HG03135 (cell line): Measurements from ENCODE around the gene TMED5.
"Not testable (repeated sequence)": the region's sequence is repeated elsewhere in the genome, so short reads cannot be mapped to it uniquely, and the experiment has no call there.

ENCODE experiments used
- ATAC-seq: cut with Tn5 transposase; IDR thresholded peaks from one replicate; pipeline ENCODE4 v1.9.1; 2021; ENCODE audit warnings: mild to moderate bottlenecking, moderate library complexity; ENCODE audit not compliant: unreplicated experiment

Gene TMED5

DNA sequence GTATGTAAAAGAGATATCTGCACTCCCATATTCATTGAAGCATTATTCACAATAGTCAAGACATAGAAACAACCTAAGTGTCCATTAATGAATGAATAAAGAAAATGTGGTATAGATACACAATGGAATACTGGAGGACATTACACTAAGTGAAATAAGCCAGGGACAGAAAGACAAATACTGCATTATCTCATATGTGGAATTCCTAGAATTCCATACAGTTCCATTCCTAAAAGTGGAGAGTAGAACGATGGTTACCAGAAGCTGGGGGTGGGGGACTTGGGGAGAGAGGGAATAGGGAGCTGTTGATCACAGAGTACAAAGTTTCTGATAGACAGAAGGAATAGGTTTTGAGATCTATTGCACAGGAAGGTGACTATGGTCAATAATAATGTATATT lies 7.4 kb downstream of the TMED5 start:
- no peak for ATAC-seq

DNA sequence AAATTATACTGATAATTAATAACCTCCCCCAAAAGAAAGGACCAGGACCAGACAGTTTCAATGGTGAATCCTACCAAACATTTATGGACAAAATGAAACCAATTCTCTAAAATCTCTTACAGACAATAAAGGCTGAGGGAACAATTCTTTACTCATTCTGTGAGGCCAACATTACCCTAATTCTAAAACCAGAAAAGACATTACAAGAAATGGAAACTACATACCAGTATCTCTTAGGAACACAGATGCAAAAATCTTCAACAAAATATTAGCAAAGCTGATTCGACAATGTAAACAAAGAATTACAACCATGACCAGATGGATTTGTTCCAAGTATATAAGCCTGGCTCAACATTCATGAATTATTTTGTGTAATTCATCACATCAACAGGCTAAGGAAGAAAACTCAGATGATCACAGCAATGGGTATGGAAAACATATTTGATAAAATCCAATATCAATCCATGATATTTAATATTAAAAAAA lies 8.6 kb downstream of the TMED5 start:
- ATAC-seq: no peak

DNA sequence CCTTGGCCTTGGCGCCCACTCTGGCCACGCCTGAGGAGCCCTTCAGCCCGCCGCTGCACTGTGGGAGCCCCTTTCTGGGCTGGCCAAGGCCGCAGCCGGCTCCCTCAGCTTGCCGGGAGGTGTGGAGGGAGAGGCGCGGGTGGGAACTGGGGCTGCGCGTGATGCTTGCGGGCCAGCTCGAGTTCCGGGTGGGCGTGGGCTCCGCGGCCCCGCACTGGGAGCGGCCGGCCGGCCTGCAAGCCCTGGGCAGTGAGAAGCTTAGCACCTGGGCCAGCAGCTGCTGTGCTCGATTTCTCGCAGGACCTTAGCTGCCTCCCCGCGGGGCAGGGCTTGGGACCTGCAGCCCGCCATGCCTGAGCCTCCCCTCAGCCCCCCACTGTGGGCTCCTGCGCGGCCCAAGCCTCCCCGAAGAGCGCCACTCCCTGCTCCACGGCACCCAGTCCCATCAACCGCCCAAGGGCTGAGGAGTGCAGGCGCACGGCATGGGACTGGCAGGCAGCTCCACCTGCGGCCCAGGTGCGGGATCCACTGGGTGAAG lies 10.0 kb downstream of the TMED5 start:
- ATAC-seq: not testable (repeated sequence)

DNA sequence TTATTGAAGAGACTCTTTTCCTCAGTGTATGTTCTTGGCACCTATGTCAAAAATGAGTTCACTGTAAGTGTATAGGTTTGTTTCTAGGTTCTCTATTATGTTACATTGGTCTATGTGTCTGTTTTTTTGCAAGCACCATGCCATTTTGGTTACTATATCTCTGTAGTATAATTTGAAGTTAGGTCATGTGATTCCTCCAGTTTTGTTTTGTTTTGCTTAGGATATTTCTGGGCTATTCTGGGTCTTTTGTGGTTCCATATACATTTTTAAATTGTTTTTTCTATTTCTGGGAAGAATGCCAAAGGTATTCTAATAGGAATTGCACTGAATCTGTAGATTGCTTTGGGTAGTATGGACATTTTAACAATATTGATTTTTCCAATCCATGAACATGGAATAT lies 13.2 kb downstream of the TMED5 start:
- ATAC-seq: no peak

DNA sequence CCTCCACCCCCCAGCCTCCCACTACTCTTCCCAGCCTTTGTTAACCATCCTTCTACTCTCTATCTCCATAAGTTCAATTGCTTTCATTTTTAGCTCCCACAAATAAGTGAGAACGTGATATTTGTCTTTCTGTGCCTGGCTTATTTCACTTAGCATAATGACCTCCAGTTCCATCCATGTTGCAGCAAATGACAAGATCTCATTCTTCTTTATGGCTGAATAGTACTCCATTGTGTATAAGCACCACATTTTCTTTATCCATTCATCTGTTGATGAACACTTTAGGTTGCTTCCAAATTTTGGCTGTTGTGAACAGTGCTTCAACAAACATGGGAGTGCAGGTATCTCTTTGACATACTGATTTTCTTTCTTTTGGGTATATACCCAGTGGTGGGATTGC lies 14.3 kb downstream of the TMED5 start:
- ATAC-seq: not testable (repeated sequence)

DNA sequence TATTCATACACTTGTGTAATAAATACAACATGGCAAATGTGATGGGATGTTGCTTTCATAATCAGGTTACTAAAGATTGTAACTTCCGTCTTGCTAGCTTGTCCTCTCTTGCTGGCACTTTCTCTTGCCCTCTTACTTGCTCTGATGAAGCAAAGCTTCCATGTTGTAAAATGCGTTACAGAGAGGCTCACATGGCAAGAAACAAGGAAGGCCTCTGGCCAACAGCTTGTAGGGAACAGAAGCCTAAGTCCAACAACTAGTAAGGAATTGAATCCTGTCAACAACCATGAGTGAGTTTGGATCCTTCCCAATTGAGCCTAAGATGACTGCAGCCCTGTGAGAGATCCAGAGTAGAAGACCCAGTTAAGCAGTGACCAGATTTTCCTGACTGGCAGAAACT lies 15.4 kb downstream of the TMED5 start:
- ATAC-seq: no peak

DNA sequence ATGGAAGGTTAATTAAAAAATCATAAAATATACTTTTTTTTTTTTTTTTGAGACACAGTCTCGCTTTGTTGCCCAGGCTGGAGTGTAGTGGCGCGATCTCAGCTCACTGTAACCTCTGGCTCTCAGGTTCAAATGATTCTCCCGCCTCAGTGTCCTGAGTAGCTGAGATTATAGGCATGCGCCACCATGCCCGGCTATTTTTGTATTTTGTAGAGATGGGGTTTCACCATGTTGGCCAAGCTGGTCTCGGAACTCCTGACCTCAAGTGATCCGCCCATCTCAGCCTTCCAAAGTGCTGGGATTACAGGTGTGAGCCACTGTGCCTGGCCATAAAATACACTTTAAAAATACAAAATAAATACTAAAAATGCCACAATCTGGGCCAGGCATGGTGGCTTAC lies 16.9 kb downstream of the TMED5 start:
- not testable (repeated sequence) for ATAC-seq

DNA sequence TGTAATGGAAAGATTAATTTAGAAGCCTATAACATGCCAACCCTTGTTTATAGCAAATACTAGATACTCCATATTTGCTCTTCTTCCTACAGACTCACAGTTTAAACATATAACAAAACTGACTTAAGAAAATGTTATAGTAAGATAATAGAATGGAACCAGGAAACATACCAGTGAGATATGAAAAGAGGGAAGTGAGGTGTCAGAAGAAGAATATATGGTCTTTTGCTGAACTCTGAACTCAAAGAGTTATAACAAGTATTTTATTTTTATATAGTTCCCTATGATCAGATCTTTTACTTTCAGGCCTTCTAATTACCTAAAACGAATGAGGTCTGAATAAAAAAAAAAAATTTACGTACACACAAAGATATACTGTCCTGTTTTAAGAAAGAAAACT lies 20.9 kb downstream of the TMED5 start:
- no peak for ATAC-seq

DNA sequence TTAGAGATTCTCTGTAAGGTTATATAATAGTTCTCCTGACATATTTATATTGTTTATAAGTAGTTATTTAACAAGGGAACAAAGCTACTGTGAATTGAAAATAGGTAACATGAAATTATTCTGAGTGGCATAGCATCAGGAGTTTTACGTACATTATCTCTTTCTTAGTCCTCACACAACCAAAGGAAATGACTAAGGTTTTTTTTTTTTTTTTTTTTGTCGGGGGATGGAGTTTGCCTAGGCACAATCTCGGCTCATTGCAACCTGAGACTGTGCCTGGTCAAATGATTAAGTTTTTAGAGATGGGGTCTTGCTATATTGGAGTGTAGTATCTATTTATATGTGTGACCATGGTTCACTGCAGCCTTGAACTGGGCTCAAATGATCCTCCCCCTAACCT lies 24.9 kb downstream of the TMED5 start:
- ATAC-seq: no peak

DNA sequence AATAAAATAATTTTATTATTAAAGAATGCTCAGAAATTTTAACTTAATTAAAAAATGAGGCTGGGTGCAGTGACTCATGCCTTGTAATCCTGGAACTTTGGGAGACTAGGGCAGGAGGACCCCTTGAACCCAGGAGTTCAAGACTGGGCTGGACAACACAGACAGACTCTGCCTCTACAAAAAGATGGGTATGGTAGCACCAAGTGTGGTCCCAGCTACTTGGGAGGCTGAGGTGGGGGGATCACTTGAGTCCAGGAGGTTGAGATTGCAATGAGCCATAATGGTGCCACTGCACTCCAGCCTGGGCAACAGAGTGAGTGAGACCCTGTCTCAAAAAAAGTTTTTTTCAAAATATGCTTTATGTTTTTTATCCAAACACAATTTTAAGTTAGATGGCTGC lies 25.3 kb downstream of the TMED5 start:
- ATAC-seq: no peak

DNA sequence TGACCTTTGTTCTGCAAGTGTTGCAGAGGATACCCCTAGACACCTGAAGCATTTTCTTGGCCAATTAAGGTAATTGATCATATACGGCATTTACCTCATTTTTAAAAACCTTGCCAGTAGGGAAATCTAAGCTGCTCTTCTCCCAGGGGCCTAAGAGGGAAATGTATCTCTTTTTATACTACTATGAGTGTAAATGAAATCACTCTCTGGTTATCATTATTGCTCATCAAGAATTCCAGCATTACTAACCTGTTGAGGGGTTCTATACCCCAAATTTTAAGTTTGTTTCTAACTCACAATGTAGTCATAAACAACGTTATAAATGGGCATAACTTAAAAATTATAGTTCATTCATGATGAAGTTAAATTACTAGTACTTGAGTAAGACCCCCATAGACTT lies 27.4 kb downstream of the TMED5 start:
- ATAC-seq: no peak

DNA sequence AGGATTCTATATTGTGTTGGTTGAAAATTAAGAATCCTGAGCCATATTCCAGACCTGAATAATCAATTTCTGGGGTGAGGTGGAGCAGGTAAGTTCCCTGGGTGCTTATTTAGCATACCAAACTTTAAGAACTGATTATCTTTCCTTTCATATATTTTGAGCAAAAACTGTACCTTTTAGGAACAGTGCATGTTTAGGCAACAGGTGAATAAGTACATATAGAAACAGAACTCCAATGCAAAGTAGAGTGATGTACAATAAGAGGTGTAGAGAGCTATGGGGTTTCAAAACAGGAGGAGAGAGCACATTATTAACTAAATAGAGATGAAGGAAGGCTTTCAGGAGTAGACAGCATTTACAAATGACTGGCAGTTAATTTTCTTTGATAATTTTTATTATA lies 28.7 kb downstream of the TMED5 start:
- ATAC-seq: no peak

DNA sequence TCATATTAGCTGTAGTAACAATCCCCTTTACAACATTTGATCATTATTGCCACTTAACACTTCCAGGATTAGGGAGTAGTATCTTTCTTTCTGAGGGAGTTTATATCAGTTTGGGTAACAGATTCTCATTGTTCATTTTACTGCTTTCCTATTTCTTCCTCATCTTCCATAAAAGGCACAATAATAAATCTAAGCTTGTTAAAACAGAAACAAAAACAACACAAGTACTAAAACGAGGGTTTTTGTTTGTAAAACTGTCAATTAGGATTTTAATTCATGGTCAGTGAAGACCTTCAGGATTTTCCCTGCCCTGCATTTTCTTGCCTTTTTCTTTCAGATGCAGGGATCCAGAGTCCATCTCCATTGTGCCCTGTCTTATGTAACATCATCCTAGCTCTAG lies 29.5 kb downstream of the TMED5 start:
- ATAC-seq: no peak

DNA sequence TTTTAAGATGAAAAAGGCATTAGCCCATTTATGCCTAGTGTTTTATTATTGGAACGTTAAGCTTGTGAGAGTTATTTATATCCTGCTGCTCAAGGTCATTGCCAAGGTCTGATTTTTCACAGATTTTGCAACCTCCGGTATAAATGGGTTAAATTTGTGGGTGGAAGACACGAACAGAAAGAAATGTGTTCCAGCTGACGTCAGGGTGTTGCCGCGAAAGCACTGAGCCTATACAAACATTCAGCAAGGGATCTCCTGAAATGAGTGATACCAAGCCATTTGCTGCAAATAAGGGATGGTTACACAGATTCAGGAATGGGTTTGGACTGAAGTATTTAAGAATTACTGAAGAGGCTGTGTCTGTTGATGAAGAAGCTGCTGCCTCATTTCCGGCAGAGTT lies 32.2 kb downstream of the TMED5 start:
- no peak for ATAC-seq

DNA sequence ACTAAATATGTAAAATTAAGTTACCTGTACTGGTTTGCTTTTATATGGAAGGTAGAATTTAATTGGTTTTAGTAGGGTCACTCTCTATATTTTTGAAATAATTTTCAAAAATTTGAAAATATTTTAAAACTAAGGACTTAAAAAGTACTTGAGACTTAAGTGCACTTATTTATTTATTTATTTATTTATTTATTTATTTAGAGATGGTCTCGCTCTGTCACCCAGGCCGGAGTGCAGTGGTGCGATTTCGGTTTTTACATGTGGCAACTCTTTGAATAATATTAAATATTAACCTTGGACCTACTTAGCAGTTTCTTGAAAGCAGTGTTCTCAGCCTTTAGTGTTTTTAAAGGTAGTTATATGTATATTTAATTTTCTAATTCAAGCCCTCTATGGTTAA lies 36.4 kb downstream of the TMED5 start:
- ATAC-seq: no peak

DNA sequence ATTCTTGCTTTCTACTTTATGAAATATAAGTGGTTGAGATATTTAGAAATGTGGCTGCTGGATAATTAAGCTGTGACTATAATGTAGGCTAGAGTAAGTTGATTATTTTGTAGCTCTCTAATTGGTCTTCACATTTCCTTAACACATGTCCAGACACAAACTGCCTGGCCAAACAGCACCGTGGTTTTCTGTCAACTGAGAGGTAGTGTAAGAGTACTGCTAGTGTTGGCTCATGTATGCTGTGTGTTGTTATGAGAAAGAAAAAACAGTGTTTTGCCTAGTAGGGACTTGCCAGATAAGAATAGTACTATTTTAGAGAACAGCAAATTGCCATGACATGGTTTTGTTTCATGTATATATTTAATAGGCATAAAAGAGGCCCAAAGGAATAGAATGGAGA lies 37.1 kb downstream of the TMED5 start:
- ATAC-seq: no peak

DNA sequence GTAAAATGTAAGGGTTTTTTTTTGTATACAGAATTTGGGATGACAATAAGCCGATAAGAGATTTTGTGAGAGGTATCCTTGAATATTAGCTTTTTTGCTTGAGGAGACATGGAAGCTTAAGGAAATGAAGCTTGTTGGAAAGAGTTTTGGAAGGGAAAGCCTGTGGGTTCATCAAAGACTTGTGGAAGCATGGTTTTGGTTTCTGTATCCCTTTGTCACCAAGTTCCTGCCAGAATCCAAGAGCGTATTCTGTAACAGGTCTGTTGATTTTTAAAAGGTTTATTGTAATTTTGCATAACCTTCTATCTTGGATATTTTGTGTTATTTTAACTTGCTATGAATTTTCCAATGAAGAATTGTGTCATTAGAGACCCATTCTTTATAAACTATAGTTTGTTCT lies 38.1 kb downstream of the TMED5 start:
- ATAC-seq: no peak

DNA sequence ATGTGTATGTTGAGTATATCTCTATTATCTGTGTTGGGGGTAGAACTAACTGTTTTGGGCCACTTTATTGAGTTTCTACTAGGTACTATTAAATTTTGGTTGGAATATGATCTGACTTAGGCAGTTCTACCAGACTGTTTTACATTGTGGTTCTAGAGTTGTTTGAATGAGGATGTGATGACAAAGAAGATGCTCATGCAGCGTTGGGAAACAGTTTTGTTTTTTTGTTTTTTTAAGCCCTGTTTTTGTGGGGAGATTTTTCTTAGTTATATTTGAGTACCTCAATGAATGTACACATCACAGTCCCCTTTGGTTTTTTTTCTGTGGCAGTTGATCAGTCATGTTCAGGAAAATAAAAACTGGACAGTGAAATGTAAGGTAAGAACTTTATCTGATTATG lies 40.1 kb downstream of the TMED5 start:
- no peak for ATAC-seq

DNA sequence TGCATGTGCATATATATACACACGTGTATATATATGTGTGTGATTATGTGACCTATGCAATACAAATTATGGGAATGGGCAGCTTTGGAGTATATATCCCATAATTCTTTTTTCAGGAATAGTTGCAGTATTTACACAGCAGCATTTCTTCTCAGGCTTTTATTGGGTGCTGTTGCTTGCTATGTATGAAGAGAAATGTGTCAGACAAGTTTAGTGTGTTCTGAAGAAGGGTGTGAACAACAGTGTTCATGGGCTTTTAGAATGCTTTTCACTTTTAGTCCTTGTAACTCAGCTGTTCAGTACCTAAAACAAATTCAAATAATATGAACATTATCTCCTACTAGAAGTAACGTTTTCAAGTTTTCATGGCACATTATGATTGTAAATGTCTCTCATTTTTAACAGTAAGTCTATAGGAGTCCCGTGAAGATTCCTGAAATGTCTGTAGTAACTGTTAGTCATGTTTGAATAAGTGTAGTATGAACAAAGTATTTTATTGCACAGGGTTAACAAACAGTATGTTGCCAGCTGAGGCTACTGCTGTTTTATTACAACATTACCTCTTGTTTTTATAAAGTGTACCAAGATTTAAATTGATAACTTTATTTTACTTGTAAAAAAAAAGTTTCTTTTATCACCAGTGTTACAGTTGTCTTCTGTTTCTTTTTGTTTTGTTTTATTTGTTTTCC lies 42.5 kb downstream of the TMED5 start:
- no peak for ATAC-seq

DNA sequence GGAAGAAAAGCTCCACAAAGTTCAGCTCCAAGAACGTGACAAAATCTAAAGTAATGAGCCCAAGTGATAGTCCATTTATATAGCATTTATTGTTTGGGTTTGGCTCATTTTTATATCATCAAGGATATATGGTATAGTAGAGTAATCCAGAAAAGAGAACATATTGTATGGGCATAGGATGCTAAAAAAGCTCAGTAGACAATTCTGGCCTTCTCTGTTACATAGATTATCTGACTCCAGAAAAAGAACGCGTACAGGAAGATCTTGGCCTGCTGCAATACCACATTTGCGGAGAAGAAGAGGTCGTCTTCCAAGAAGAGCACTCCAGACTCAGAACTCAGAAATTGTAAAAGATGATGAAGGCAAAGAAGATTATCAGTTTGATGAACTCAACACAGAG lies 43.8 kb downstream of the TMED5 start:
- ATAC-seq: no peak

DNA sequence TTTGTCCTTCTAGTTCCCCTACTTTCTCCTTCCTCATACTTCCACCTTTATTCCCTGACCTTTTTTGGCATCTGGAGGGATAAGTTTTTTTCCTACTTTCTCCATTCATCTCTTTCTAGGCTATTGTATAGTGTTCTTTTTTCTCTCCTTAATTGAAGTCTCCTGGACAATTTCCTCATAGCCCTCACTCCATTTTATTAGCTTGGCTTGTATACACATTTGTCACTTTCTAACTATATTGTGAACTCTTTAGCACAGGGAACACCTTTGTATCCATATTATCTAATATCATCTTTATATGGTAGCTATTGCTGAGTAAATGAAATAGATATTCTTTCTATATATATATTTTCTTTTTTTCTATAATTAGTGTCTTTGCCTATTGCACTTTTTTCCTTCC lies 47.6 kb downstream of the TMED5 start:
- no peak for ATAC-seq

DNA sequence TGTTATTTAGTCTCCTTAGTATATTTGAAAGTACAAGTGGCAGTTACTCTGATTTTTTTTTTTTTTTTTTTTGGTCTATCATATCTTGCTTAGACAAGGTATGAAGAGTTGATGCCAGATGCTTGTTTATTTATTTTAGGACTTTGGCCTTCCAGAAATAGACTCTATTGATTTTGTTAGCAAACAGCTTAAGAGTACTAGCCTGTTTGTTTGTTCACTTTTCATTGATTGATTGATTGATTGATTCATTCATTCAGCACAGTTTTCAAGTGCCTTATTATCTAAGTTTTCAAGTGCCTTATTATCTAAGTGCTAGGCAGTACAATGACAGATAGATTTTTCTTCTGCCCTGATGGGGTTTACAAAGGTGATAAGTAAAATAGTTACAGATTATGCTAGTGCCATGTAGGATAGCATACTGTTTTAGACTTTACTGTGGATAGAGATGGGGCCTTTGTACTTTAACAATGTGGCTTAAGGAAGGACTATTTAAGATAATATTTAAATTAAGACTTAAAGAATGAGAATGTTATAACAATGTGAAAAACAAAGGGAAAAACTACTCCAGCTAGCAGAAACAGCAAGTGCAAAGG lies 50.6 kb downstream of the TMED5 start:
- no peak for ATAC-seq
